NOMO-1 treated with dmso at 0.1 percent for 144 hours (cell line): ENCODE data around the gene WDR37.
"Not testable (repeated sequence)": the region's sequence is repeated elsewhere in the genome, so short reads cannot be mapped to it uniquely, and the experiment has no call there.

Source experiments
- DNase-seq: peaks from one replicate; lab custom pipeline; 2025; ENCODE audit not compliant: unreplicated experiment; lab: John Stamatoyannopoulos, UW

Gene WDR37

DNA sequence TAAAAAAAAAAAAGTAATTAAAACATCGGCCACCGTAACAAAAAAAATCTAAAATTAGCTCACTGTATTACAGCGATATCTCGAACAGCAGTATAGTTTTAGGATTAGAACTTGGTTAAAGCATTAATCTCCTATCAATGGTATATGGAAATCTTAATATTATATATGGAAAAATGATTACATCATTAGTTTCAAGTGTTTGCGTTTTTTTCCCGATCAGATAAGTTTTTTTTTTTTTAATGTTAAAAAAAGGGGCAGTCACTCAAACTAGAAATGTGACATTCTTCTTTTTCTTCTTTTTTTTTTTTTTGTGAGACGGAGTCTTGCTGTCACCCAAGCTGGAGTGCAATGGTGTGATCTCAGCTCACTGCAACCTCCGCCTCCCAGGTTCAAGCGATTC is 14.7 kb upstream of the WDR37 start:
- DNase-seq: no peak

- peak; percentile 52 for DNase-seq
These were observed 12.6 kb upstream of the WDR37 start for GRCh38 chr10:1043532-1043995.

GRCh38 chr10:1044146-1044545 is 12.0 kb upstream of the WDR37 start:
- DNase-seq: no peak

- DNase-seq: no peak
These were observed 11.2 kb upstream of the WDR37 start for GRCh38 chr10:1044964-1045363.

DNA sequence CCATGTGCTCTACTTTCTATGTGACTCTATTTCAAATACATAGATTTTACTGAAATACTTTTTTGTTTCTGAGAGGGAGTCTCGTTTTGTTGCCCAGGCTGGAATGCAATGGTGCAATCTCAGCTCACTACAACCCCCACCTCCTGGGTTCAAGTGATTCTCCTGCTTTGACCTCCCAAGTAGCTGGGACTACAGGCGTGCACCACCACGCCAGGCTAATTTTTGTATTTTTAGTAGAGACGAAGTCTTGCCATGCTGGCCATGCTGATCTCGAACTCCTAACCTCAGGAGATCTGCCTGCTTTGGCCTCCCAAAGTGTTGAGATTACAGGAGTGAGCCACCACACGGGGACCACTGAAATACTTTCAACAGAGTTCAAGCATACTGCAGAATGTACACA is 10.8 kb upstream of the WDR37 start:
- DNase-seq: no peak

DNA sequence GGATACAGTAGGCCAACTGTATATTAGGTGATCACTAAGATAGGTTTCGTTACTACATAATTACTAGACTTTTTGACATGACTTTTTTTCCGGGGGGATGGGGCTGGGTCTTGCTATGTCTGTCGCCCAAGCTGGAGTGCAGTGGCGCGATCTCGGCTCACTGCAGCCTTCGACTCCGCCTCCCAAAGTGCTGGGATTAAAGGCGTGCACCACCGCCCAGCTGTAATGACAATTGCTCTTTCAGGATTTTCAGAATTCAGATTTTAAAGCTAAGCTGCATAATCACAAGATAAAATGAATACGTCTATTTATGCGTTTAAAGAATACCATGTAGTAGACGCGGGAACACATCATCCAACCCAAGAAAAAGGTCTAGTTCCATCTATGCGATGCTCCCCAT is 8.2 kb upstream of the WDR37 start:
- no peak for DNase-seq

- no peak for DNase-seq
These were observed 7.8 kb upstream of the WDR37 start for GRCh38 chr10:1048349-1048731.

GRCh38 chr10:1048732-1049424 is 7.3 kb upstream of the WDR37 start, which contains the start of gene IDI1:
IDI1 (minus strand) TSS chr10:1049119; CDS start chr10:1049003, 116 bp downstream.
- DNase-seq: peak; percentile 98

DNA sequence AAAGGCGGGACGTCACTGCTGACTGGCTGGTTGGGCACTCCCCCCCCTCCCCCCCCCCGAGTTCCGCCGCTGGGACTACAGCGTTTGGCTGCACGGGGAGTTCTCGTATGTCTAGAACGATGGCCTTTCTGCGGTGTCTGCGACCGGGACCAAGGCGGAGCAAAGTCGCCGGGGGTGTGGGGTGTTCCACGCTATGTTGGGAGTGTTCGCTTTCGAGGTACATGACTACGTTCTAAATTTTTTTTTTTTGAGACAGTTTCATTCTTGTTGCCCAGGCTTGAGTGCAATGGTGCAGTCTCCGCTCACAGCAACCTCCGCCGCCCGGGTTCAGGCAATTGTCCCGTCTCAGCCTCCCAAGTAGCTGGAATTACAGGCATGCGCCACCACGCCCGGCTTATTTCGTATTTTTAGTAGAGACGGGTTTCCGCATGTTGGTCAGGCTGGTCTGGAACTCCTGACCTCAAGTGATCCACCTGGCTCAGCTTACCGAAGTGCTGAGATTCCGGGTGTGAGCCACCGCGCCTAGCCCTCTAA is 6.7 kb upstream of the WDR37 start:
- no peak for DNase-seq

DNA sequence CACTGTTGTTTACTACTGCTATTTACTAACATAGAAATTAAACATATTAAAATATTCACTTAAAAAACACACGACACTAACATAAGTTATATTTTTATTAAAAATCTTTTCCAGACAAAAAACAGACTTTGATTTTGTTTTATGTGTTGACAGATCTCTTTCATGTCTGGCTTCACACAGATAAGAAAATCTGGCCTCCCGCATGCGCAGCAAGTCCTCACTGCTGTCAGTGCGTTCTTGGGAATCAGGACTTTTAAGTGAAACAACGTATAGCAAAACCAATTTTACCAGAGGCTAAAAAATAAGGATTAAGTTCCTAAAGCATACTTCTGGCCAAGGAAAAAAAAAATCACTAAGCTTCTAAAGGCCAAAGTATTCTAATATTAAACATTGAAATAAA is 6.0 kb upstream of the WDR37 start:
- DNase-seq: no peak

DNA sequence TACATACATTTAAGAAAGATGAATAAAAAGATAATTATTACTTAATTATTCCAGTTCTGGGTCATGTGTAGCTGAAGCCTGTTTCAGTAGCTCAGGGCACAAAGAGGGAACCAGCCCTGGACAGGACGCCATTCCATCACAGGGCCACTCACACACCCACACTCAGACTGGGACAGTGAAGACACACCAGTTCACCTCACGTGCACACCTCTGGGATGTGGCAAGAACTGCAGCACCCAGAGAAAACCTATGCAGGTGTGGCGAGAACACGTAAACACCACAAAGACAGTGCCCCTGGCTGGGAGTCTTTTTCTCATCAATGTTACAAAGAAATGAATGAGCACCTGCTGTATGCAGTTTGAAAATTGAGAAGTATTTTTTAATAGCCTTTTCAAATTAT is 5.6 kb upstream of the WDR37 start:
- DNase-seq: no peak

- no peak for DNase-seq
These were observed 1.5 kb upstream of the WDR37 start for GRCh38 chr10:1054684-1055083.

DNA sequence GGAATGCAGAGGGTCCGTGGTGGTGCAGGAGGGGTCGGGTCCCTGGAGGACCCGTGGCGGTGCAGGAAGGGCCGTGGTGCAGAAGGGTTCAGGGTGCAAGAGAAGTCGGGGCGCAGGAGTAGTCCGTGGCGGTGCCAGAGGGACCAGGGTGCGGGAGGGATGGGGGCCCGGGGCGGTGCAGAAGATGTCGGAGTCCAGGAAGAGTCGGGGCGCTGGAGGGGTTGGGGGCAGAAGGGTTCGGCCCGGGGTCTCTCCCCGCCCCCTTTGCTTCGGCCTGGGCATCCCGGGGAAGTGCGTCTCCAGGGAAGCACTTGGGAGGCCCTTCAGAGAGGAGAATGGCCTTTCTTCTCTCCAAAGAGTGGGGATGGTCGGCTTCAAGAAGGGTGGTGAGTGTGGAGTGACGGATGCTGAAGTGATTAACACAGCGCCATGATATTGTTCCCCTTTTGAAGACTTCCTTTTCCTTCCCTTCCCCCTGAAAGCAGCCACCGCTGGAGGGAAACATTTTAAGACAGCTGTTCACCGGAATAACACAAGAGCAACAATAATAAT is 997 bp downstream of the WDR37 start:
- DNase-seq: peak; percentile 69

GRCh38 chr10:1058017-1058416 is 1.8 kb downstream of the WDR37 start:
- DNase-seq: no peak

DNA sequence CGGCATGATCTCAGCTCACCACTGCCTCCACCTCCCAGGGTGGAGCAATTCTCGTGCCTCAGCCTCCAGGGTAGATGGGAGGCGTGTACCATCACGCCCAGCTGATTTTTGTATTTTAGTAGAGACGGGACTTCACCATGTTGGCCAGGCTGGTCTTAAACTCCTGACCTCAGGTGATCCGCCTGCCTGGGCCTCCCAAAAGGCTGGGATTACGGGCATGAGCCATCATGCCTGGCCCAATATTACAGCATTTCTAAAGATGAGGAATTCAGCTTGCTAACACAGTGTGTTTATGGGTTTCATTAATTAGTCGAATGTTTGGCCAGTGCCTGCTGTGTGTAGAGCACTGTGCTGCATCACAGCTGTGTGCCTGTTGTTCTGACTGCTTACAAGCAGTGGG is 3.7 kb downstream of the WDR37 start:
- no peak for DNase-seq

DNA sequence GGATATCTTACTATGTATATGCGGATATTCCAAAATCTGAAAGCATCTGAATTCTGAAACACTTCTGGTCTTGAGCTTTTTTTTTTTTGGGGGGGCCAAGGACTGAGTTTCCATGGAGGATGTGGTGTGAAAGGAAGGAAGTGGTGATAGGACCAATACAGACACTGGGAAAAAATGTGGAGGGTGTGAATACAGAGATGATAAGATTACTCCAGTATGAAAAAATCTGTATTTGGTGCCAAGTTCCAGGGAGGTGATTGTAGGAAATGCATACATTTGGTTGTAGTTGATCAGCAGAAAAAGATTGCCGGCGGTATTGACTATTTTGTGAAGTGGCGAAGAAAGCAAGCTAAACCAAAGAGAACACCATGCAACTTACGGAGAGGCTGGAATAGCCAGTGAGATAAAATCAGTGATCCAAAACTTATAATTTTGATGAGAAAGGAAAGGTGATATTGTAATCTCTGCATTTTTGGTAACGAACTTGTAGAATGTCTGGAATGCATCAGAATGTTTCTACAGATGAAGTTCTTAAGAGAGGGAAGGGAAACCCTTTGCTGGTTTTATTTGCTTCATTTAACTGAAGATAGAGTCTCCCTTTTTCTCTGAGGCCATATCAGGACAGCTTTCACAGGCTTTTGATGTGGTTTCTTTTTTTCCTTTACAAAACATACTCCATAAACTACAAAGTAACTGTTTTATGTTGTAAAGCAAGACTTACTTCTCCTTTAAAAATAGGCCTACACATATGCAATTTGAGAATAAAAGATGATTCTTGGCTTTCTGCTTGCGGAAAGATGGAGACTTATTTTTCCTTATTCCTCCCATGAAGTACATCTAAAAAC is 6.0 kb downstream of the WDR37 start:
- DNase-seq: no peak

DNA sequence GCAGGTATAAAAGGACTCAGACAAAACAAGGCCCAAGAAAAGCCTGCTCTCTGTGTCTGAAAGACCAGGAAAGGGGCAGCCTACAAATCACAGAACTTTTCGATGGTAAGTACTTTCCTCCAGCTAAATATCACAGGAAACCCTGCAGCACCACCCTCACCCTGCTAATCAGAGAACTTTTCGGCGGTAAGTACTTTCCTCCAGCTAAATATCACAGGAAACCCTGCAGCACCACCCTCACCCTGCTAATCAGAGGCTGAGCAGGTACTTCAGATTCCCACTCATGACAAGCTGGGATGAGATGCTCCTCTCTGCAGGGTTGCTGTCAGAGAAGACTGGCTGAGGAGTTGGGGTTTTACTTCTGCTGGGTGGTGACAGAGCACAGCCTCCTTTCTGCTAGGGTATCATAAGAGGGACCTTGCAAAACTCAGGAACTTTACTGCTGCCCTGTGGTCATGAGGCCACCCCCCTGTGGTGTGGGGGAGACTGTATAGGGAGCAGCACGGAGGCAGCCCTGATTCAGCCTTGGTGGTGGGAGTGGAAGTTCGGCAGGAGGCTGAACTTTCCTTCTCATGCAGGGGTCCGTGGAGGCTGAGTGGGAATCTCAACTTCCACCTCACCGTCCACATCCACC is 7.2 kb downstream of the WDR37 start:
- DNase-seq: no peak

- DNase-seq: no peak
These were observed 8.7 kb downstream of the WDR37 start for GRCh38 chr10:1064964-1065247.

GRCh38 chr10:1066734-1067133 is 10.5 kb downstream of the WDR37 start:
- DNase-seq: not testable (repeated sequence)

- no peak for DNase-seq
These were observed 12.5 kb downstream of the WDR37 start for GRCh38 chr10:1068380-1069361.
